GM21447 (cell line): Measurements from ENCODE around the gene FHL3.
"Not testable (repeated sequence)": the region's sequence is repeated elsewhere in the genome, so short reads cannot be mapped to it uniquely, and the experiment has no call there.

Source experiments
- ATAC-seq: cut with Tn5 transposase; IDR thresholded peaks from one replicate; pipeline ENCODE4 v1.9.1; 2021; ENCODE audit not compliant: unreplicated experiment

Gene FHL3

GRCh38 chr1:37995751-37996345 is 9.5 kb downstream of the FHL3 start:
- ATAC-seq, result no peak

- ATAC-seq, result no peak
Observed at GRCh38 chr1:37994886-37995566, 10.3 kb downstream of the FHL3 start.

GRCh38 chr1:37989361-37989930 is 15.9 kb downstream of the FHL3 start:
- peak; percentile 26 for ATAC-seq

GRCh38 chr1:37987679-37988078 is 17.6 kb downstream of the FHL3 start:
- ATAC-seq, result no peak

GRCh38 chr1:37983546-37983945 is 21.8 kb downstream of the FHL3 start:
- ATAC-seq, result no peak

- no peak for ATAC-seq
Observed at GRCh38 chr1:37978541-37978940, 26.8 kb downstream of the FHL3 start.

- ATAC-seq, result not testable (repeated sequence)
Observed at GRCh38 chr1:37975083-37975482, 30.2 kb downstream of the FHL3 start.

- no peak for ATAC-seq
Observed at GRCh38 chr1:37974567-37974966, 30.7 kb downstream of the FHL3 start.

- ATAC-seq, result not testable (repeated sequence)
Observed at GRCh38 chr1:37973684-37974083, 31.6 kb downstream of the FHL3 start.

- no peak for ATAC-seq
Observed at GRCh38 chr1:37965301-37965700, 40.0 kb downstream of the FHL3 start.

GRCh38 chr1:37964106-37964505 is 41.2 kb downstream of the FHL3 start:
- ATAC-seq, result not testable (repeated sequence)

GRCh38 chr1:37958690-37959089 is 46.6 kb downstream of the FHL3 start:
- ATAC-seq, result no peak

- ATAC-seq, result no peak
Observed at GRCh38 chr1:37955685-37956084, 49.6 kb downstream of the FHL3 start.

- no peak for ATAC-seq
Observed at GRCh38 chr1:37954316-37954971, 50.9 kb downstream of the FHL3 start.

- ATAC-seq, result no peak
Observed at GRCh38 chr1:37952738-37953137, 52.6 kb downstream of the FHL3 start.

- no peak for ATAC-seq
Observed at GRCh38 chr1:37951783-37952624, 53.3 kb downstream of the FHL3 start.

- no peak for ATAC-seq
Observed at GRCh38 chr1:37951041-37951782, 54.1 kb downstream of the FHL3 start.

- ATAC-seq, result no peak
Observed at GRCh38 chr1:37949524-37950152, 55.7 kb downstream of the FHL3 start.

GRCh38 chr1:37948841-37949240 is 56.5 kb downstream of the FHL3 start:
- no peak for ATAC-seq

- no peak for ATAC-seq
Observed at GRCh38 chr1:37948166-37948565, 57.1 kb downstream of the FHL3 start.
